H1 (cell line): ENCODE measurements around the gene CGB2. TPM values are rescaled to one million over a fixed set of nuclear protein-coding genes. Genes with fewer than 3 reads are reported as not detected.

ENCODE experiments used
- CTCF ChIA-PET: fragments of 300-600 bp; sonication (Branson Sonifier 250); formaldehyde crosslinking; loops from one replicate; lab custom pipeline; 2021; ENCODE audit not compliant: partially characterized antibody; lab: Charles Lee
- POLR2A ChIA-PET: fragments of 300-600 bp; sonication (Branson Sonifier 250); formaldehyde crosslinking; loops from one replicate; lab custom pipeline; 2021; ENCODE audit warnings: inconsistent platforms; ENCODE audit not compliant: partially characterized antibody; lab: Charles Lee
- DNase-seq, 2 experiments: peaks; one replicate each; pipeline versions ENCODE4 v3.0.0 to v3.0.0-alpha.2; 2010 to 2022; ENCODE audit warnings: low spot score in 2 of 2, low read depth in 1 of 2, mixed read lengths in 1 of 2
- FAIRE-seq: peaks from 2 replicates; lab custom pipeline; 2011; peaks lifted over from hg19 to GRCh38; lab: Jason Lieb, UNC
- H2AFZ ChIP-seq: 2 replicates; pipeline ENCODE4 v1.8.1; 2012; ENCODE audit warnings: low read length, inconsistent platforms
- H2AK5ac ChIP-seq: 2 replicates; pipeline ENCODE4 v1.6.1; 2013; ENCODE audit warnings: low read depth, low read length
- H2BK120ac ChIP-seq: replicated peaks from 2 replicates; pipeline ENCODE3; 2013; ENCODE audit warnings: low read depth, low read length, inconsistent platforms
- H2BK12ac ChIP-seq: 2 replicates; pipeline ENCODE4 v1.6.1; 2013; ENCODE audit warnings: low read depth, low read length
- H2BK15ac ChIP-seq: 2 replicates; pipeline ENCODE4 v1.6.1; 2013; ENCODE audit warnings: low read length
- H2BK20ac ChIP-seq: 2 replicates; pipeline ENCODE4 v1.6.1; 2013; ENCODE audit warnings: low read length
- H2BK5ac ChIP-seq: 2 replicates; pipeline ENCODE4 v1.6.1; 2013; ENCODE audit warnings: low read depth, low read length
- H3K14ac ChIP-seq: 2 replicates; pipeline ENCODE4 v1.6.1; 2013; ENCODE audit warnings: inconsistent platforms; ENCODE audit not compliant: insufficient read length
- H3K18ac ChIP-seq: 2 replicates; pipeline ENCODE4 v1.6.1; 2013; ENCODE audit warnings: low read length; ENCODE audit errors: extremely low read depth
- H3K23ac ChIP-seq: 2 replicates; pipeline ENCODE4 v1.6.1; 2013; ENCODE audit warnings: inconsistent platforms; ENCODE audit not compliant: insufficient read length
- H3K23me2 ChIP-seq: 2 replicates; pipeline ENCODE4 v1.6.1; 2013; ENCODE audit warnings: low read depth, low read length
- H3K27ac ChIP-seq: 2 replicates; pipeline ENCODE4 v1.6.1; 2011; ENCODE audit warnings: low read depth, low read length, inconsistent platforms
- H3K27me3 ChIP-seq, 4 experiments: replicated peaks in 1 of 4; 1 replicate in 1 of 4; 2 replicates in 3 of 4; pipeline versions ENCODE4 v1.6.1 to v1.8.1; 2011 to 2013; ENCODE audit warnings: low read length in 3 of 4, mild to moderate bottlenecking in 3 of 4, inconsistent platforms in 2 of 4, mixed read lengths in 2 of 4, moderate library complexity in 1 of 4; ENCODE audit not compliant: control insufficient read depth in 3 of 4, insufficient read depth in 3 of 4; ENCODE audit errors: extremely low read depth in 1 of 4
- H3K36me3 ChIP-seq, 4 experiments: 2 replicates each; pipeline versions ENCODE4 v1.6.1 to v1.8.1; 2011 to 2013; ENCODE audit warnings: mild to moderate bottlenecking in 4 of 4, low read length in 3 of 4, moderate library complexity in 2 of 4, control low read depth in 1 of 4, inconsistent platforms in 1 of 4; ENCODE audit not compliant: insufficient read depth in 4 of 4, control insufficient read depth in 2 of 4
- H3K4ac ChIP-seq: replicated peaks from 2 replicates; pipeline ENCODE3; 2013; ENCODE audit warnings: low read length, low read depth, mixed read lengths, inconsistent platforms; ENCODE audit not compliant: insufficient read length
- H3K4me1 ChIP-seq, 4 experiments: replicated peaks in 1 of 4; 1 replicate in 1 of 4; 2 replicates in 3 of 4; pipeline versions ENCODE4 v1.6.1 to v1.8.1; 2011 to 2013; ENCODE audit warnings: low read length in 3 of 4, inconsistent platforms in 2 of 4, mixed read lengths in 1 of 4; ENCODE audit not compliant: insufficient read depth in 4 of 4, control insufficient read depth in 3 of 4
- H3K4me2 ChIP-seq, 2 experiments: 2 replicates each; pipeline versions ENCODE4 v1.6.1 to v1.8.1; 2011 to 2013; ENCODE audit warnings: low read depth in 2 of 2, low read length in 2 of 2, control low read depth in 1 of 2, inconsistent platforms in 1 of 2, mild to moderate bottlenecking in 1 of 2; ENCODE audit not compliant: insufficient read depth in 1 of 2
- H3K4me3 ChIP-seq, 4 experiments: fragments of 200-600, 300-600 bp in 1 of 4; sonication (generic), shearing (Covaris generic), sonication (Bioruptor Twin) in 1 of 4; 2 replicates each; pipeline versions ENCODE4 v1.5.1 to v1.8.1; 2011 to 2016; ENCODE audit warnings: low read length in 4 of 4, low read depth in 3 of 4, control low read depth in 2 of 4, inconsistent platforms in 2 of 4, mild to moderate bottlenecking in 2 of 4, mixed read lengths in 1 of 4, moderate library complexity in 1 of 4; ENCODE audit not compliant: insufficient read depth in 2 of 4; ENCODE audit errors: extremely low read depth in 1 of 4
- H3K56ac ChIP-seq: replicated peaks from 2 replicates; pipeline ENCODE3; 2013; ENCODE audit warnings: low read depth, mild to moderate bottlenecking, mixed read lengths, low read length, inconsistent platforms; ENCODE audit not compliant: insufficient read length
- H3K79me1 ChIP-seq: 2 replicates; pipeline ENCODE4 v1.6.1; 2013; ENCODE audit warnings: low read depth, low read length, control low read depth
- H3K79me2 ChIP-seq, 2 experiments: 2 replicates each; pipeline versions ENCODE4 v1.6.1 to v1.8.1; 2012 to 2013; ENCODE audit warnings: low read length in 2 of 2, mild to moderate bottlenecking in 2 of 2, inconsistent platforms in 1 of 2; ENCODE audit not compliant: insufficient read depth in 2 of 2, control insufficient read depth in 1 of 2
- H3K9ac ChIP-seq, 4 experiments: replicated peaks in 1 of 4; 1 replicate in 1 of 4; 2 replicates in 3 of 4; pipeline versions ENCODE4 v1.6.1 to v1.8.1; 2011 to 2013; ENCODE audit warnings: low read depth in 3 of 4, low read length in 3 of 4, control low read depth in 2 of 4, mild to moderate bottlenecking in 2 of 4, moderate library complexity in 2 of 4, inconsistent platforms in 1 of 4; ENCODE audit errors: extremely low read depth in 1 of 4
- H3K9me3 ChIP-seq, 2 experiments: 2 replicates each; pipeline versions ENCODE4 v1.6.1 to v1.8.1; 2012 to 2013; ENCODE audit warnings: mild to moderate bottlenecking in 2 of 2, moderate library complexity in 2 of 2, control low read depth in 1 of 2, inconsistent platforms in 1 of 2, low read depth in 1 of 2, low read length in 1 of 2, mixed read lengths in 1 of 2; ENCODE audit not compliant: insufficient read depth in 2 of 2
- H4K20me1 ChIP-seq, 2 experiments: replicated peaks in 1 of 2; 2 replicates each; pipeline versions ENCODE3 to v1.8.1; 2011 to 2013; ENCODE audit warnings: inconsistent platforms in 2 of 2, low read length in 2 of 2, mild to moderate bottlenecking in 1 of 2; ENCODE audit not compliant: insufficient read depth in 2 of 2, control insufficient read depth in 1 of 2
- H4K5ac ChIP-seq: 2 replicates; pipeline ENCODE4 v1.6.1; 2013; ENCODE audit warnings: low read length, low read depth, mixed read lengths, inconsistent platforms; ENCODE audit not compliant: insufficient read length
- H4K8ac ChIP-seq: 2 replicates; pipeline ENCODE4 v1.8.0; 2013; ENCODE audit warnings: mild to moderate bottlenecking, moderate library complexity, low read length, inconsistent platforms; ENCODE audit not compliant: insufficient read depth; ENCODE audit errors: extremely low read depth
- H4K91ac ChIP-seq: replicated peaks from 2 replicates; pipeline ENCODE3; 2013; ENCODE audit warnings: low read length, mixed read lengths, inconsistent platforms; ENCODE audit not compliant: insufficient read length
- BCL11A ChIP-seq, 2 experiments: IDR thresholded peaks; one replicate each; pipeline ENCODE4 v1.6.1; 2011; ENCODE audit warnings: low read depth in 2 of 2, low read length in 2 of 2, mild to moderate bottlenecking in 2 of 2
- BRCA1 ChIP-seq: IDR thresholded peaks from 2 replicates; pipeline ENCODE4 v1.6.1; 2012; ENCODE audit warnings: low read depth, low read length, improper control_type of control experiment
- CTBP2 ChIP-seq: IDR thresholded peaks from 2 replicates; pipeline ENCODE4 v1.7.0; 2011; ENCODE audit warnings: borderline replicate concordance, mild to moderate bottlenecking, moderate library complexity, mixed read lengths, low read length; ENCODE audit not compliant: insufficient read depth, insufficient read length
- FOSL1 ChIP-seq: IDR thresholded peaks from 2 replicates; pipeline ENCODE4 v1.6.1; 2011; ENCODE audit warnings: mild to moderate bottlenecking, low read depth, low read length, moderate library complexity; ENCODE audit not compliant: insufficient read depth
- POU5F1 ChIP-seq: IDR thresholded peaks from 2 replicates; pipeline ENCODE4 v1.6.1; 2011; ENCODE audit warnings: low read depth, mild to moderate bottlenecking, low read length, moderate library complexity
- RNF2 ChIP-seq: fragments of 200-900, 300-1000 bp; sonication (generic); IDR thresholded peaks from 2 replicates; pipeline ENCODE4 v1.7.1; 2016; ENCODE audit warnings: borderline replicate concordance, low read depth, mild to moderate bottlenecking, antibody characterized with exemption, low read length; ENCODE audit not compliant: poor library complexity, severe bottlenecking; ENCODE audit errors: missing control alignments
- SIX5 ChIP-seq: IDR thresholded peaks from 2 replicates; pipeline ENCODE4 v1.6.1; 2011; ENCODE audit warnings: mild to moderate bottlenecking, low read depth, low read length
- USF2 ChIP-seq: IDR thresholded peaks from 2 replicates; pipeline ENCODE4 v1.6.1; 2011; ENCODE audit warnings: low read length, improper control_type of control experiment
- WGBS, 2 experiments: shearing (Covaris generic) in 1 of 2; methylation state at CpG; one replicate each; pipeline versions ENCODE4 v1.1.6 to v1.1.7; 2013 to 2015; ENCODE audit warnings: low lambda C conversion rate in 2 of 2, mixed read lengths in 2 of 2, inconsistent platforms in 1 of 2, low coverage in 1 of 2, missing lambda C conversion rate in 1 of 2; ENCODE audit not compliant: insufficient replicate concordance in 2 of 2, insufficient coverage in 1 of 2, insufficient read length in 1 of 2; ENCODE audit errors: extremely low coverage in 1 of 2, missing lambda C conversion rate in 1 of 2; 5-methylcytosine and 5-hydroxymethylcytosine counted together
- polyA plus RNA-seq, 7 experiments: library from polyadenylated mRNA; depleted of rRNA in 3 of 7; stranded (reverse) in 5 of 7; unstranded in 2 of 7; fragments of >200 nt in 5 of 7; fragments of 200-250 nt in 2 of 7; gene quantifications; 1 replicate in 5 of 7; 2 replicates in 1 of 7; 4 replicates in 1 of 7; pipeline versions ENCODE4 v1.2.1 to v1.2.3, GENCODE V29; 2011 to 2013; ENCODE audit warnings: missing spikeins in 2 of 7, mixed read lengths in 2 of 7
- total RNA-seq: library from RNA; stranded (reverse); fragmentation: NEBNext Ultra II Directional; extraction: Animal tissue kit (Norgen Biotek cat#: 25700); gene quantifications from 2 replicates; pipeline ENCODE4 v1.2.1, GENCODE V29; 2021

Gene CGB2
- total and polyA plus RNA-seq, 2 of the 8 experiments (the other 6 are each of a cell fraction or from before 2014, with no cell fraction given) = 0.71 to 3.2 TPM

DNA sequence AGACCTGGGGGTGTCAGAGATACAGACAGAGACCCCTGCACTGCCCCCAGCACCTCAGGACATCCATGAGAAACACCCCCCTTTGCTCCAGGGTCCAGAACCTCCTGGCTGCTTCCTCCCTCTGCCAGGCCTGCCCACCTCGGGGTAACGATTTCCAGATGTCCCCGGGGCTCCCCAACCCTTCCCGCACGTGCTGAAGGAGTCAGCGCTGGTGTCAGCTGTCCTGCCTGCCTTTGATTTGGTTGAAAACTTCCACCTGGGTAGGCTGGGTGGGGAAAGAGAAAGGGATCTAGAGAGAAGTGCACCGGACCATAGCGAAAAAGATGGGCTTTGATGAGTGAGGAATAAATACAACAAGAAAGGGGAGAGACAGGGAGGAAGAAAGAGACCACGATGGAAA is 27.4 kb downstream of the CGB2 start:
- Histone ChIP-seq H3K79me2 (no peaks in the 10 kb centered on the region), H3K14ac (no peak overlapping the region), H3K4me2 (no peak overlapping the region), H4K5ac (no peak overlapping the region), H4K20me1 (peaks cover 0 to 2% of the 10 kb centered on the region in 2 experiments), H2BK12ac (no peak overlapping the region), H4K91ac (no peak overlapping the region), H3K27ac (no peak overlapping the region), H2AFZ (no peak overlapping the region), H3K23ac (no peak overlapping the region), H3K79me1 (no peaks in the 10 kb centered on the region), H2AK5ac (no peak overlapping the region), H3K27me3 (peaks cover 10 to 48% (median 44%) of the 10 kb centered on the region in 4 experiments), H3K23me2 (peaks cover 6% of the 10 kb centered on the region; the same call in 1 of the 2 replicates), H3K9me3 (no peaks in the 10 kb centered on the region), H2BK120ac (no peak overlapping the region), H3K4me3 (no peak overlapping the region), H3K4me1 (peaks cover 0 to 14% (median 12%) of the 10 kb centered on the region in 4 experiments; a peak in 6 of 7 replicates), H2BK15ac (no peak overlapping the region), H4K8ac (no peak overlapping the region), H2BK5ac (no peak overlapping the region), H3K36me3 (no peaks in the 10 kb centered on the region), H3K18ac (no peak overlapping the region), H3K9ac (no peak overlapping the region), H3K4ac (no peak overlapping the region), H2BK20ac (no peak overlapping the region), H3K56ac (no peak overlapping the region)
- FAIRE-seq (no peak), DNase-seq (no peak)
- ChIA-PET POLR2A (interaction anchor here (0.7 to 2.1 kb wide), 3 partner anchors 15 to 30 kb away, joined by 3 to 6 read pairs (median 3); no protein-coding TSS in a partner anchor), CTCF (interaction anchor here (0.6 to 3.5 kb wide), 6 partner anchors 15 to 257 kb away, joined by 3 to 25 read pairs (median 4); no protein-coding TSS in a partner anchor)
- TF ChIP-seq POU5F1 = no peak
- TF ChIP-seq SIX5 = no peak
- TF ChIP-seq CTBP2 = no peak
- TF ChIP-seq FOSL1 = no peak
- no peak for TF ChIP-seq BCL11A (IDR thresholded peaks at IDR 0.05; ENCODE audit: low read depth in 2 of 2, low read length in 2 of 2)
- no peak for TF ChIP-seq USF2
- TF ChIP-seq BRCA1 = no peak
- TF ChIP-seq RNF2 = no peak
- WGBS, 2 experiments = 88% methylated on average over 9 of the region's 9 CpGs; no CpG with 5 or more reads in 1 of the 2 experiments
